MM.1S (cell line): Measurements from ENCODE around the gene PNPLA2.

ENCODE experiments used
- CTCF ChIP-seq: fragments of 300-600 bp; sonication (generic); IDR thresholded peaks from 2 replicates; pipeline ENCODE4 v1.5.1; 2016; ENCODE audit warnings: antibody characterized with exemption, low read length, mixed read lengths
- EZH2 ChIP-seq: fragments of 300-600 bp; sonication (generic); optimal IDR thresholded peaks from 2 replicates; pipeline ENCODE3; 2017; ENCODE audit warnings: low read depth, mild to moderate bottlenecking, antibody characterized with exemption, low read length, mixed read lengths
- EZH2phosphoT487 ChIP-seq: fragments of 300-600 bp; sonication (generic); IDR thresholded peaks from 2 replicates; pipeline ENCODE4 v1.6.1; 2018; ENCODE audit warnings: antibody characterized with exemption, low read length

GRCh38 chr11:810040-810567, 8.6 kb upstream of the PNPLA2 start:
- TF ChIP-seq CTCF (no peak), EZH2phosphoT487 (no peak), EZH2 (no peak)
